ENCODE data around the gene EIF4G3. TPM values are rescaled to one million over a fixed set of nuclear protein-coding genes. Genes with fewer than 3 reads are reported as not detected.
A peak's percentile ranks its signal among the peaks of the same experiment; 100 is the strongest.

Gene EIF4G3
- total RNA-seq, 4 donors from 2014 or later = 18.8 to 75.0 (median 34.9) TPM

- H3K4me3 ChIP-seq = no peak overlapping the region
- no peaks in the 10 kb centered on the region for H3K27me3 ChIP-seq
- intact Hi-C loops (cut with DNase I; ENCODE audit: low total_unique reads) = no loop called here
- no peaks in the 10 kb centered on the region for H3K9me3 ChIP-seq
- no peaks in the 10 kb centered on the region for H3K36me3 ChIP-seq
- DNase-seq = no peak
- H3K27ac ChIP-seq = no peak overlapping the region
- peaks cover 0 to 7% of the 10 kb centered on the region in 2 donors for H3K4me1 ChIP-seq
- no peak for TF ChIP-seq POLR2A (IDR thresholded peaks at IDR 0.05)
- TF ChIP-seq CTCF (IDR thresholded peaks at IDR 0.05) = no peak
These were observed 139.6 kb downstream of the EIF4G3 start for GRCh38 chr1:21037091-21037490.

GRCh38 chr1:21035794-21036193, 140.9 kb downstream of the EIF4G3 start:
- H3K4me1 ChIP-seq = peaks cover 0 to 7% of the 10 kb centered on the region in 2 donors
- DNase-seq = no peak
- H3K27me3 ChIP-seq = no peaks in the 10 kb centered on the region
- intact Hi-C loops (cut with DNase I; ENCODE audit: low total_unique reads) = no loop called here
- no peaks in the 10 kb centered on the region for H3K9me3 ChIP-seq
- no peak overlapping the region for H3K27ac ChIP-seq
- H3K4me3 ChIP-seq = no peak overlapping the region
- no peaks in the 10 kb centered on the region for H3K36me3 ChIP-seq
- TF ChIP-seq CTCF (IDR thresholded peaks at IDR 0.05) (no peak), POLR2A (IDR thresholded peaks at IDR 0.05) (no peak)

- Histone ChIP-seq H3K9me3 (no peaks in the 10 kb centered on the region), H3K36me3 (no peaks in the 10 kb centered on the region), H3K4me1 (peaks cover 0 to 7% of the 10 kb centered on the region in 2 donors), H3K4me3 (no peak overlapping the region), H3K27me3 (no peaks in the 10 kb centered on the region), H3K27ac (no peak overlapping the region)
- DNase-seq = no peak
- intact Hi-C loops (cut with DNase I; ENCODE audit: low total_unique reads) = no loop called here
- no peak for TF ChIP-seq CTCF (IDR thresholded peaks at IDR 0.05)
- no peak for TF ChIP-seq POLR2A (IDR thresholded peaks at IDR 0.05)
These were observed 141.7 kb downstream of the EIF4G3 start for GRCh38 chr1:21034725-21035628.

GRCh38 chr1:21032741-21033140, 144.0 kb downstream of the EIF4G3 start:
- Histone ChIP-seq H3K36me3 (no peaks in the 10 kb centered on the region), H3K27me3 (no peaks in the 10 kb centered on the region), H3K4me1 (peaks cover 0 to 7% of the 10 kb centered on the region in 2 donors), H3K9me3 (no peaks in the 10 kb centered on the region), H3K4me3 (no peak overlapping the region), H3K27ac (peak overlapping the region; percentile 36 to 60)
- intact Hi-C loops (cut with DNase I; ENCODE audit: low total_unique reads) = no loop called here
- no peak for DNase-seq
- TF ChIP-seq POLR2A (IDR thresholded peaks at IDR 0.05) (no peak), CTCF (IDR thresholded peaks at IDR 0.05) (no peak)

GRCh38 chr1:21030181-21030580, 146.5 kb downstream of the EIF4G3 start:
- H3K9me3 ChIP-seq = no peaks in the 10 kb centered on the region
- H3K27ac ChIP-seq = no peak overlapping the region
- H3K4me3 ChIP-seq = no peak overlapping the region
- intact Hi-C loops (cut with DNase I; ENCODE audit: low total_unique reads) = no loop called here
- no peaks in the 10 kb centered on the region for H3K36me3 ChIP-seq
- peaks cover 0 to 5% of the 10 kb centered on the region in 2 donors for H3K4me1 ChIP-seq
- DNase-seq = no peak
- TF ChIP-seq CTCF (IDR thresholded peaks at IDR 0.05) (no peak), POLR2A (IDR thresholded peaks at IDR 0.05) (no peak)
- H3K27me3 ChIP-seq = no peaks in the 10 kb centered on the region
